ENCODE measurements around the gene ELK4. TPM values are rescaled to one million over a fixed set of nuclear protein-coding genes. Genes with fewer than 3 reads are reported as not detected.

Gene ELK4
- total RNA-seq, 8 experiments from 2014 or later = 6.8 to 21.3 (median 11.5) TPM

GRCh38 chr1:205615789-205616188 is 16.0 kb downstream of the ELK4 start:
- Histone ChIP-seq H3K4me1 (replicated peaks in 1 of 2) (no peaks in the 10 kb centered on the region), H3K27ac (no peak overlapping the region), H3K4me3 (no peak overlapping the region)
- in situ Hi-C loops (cut with MboI; ENCODE audit: low pct_unique_long_range_greater_than_20kb in 2 of 9, low sequenced_read_pairs in 9 of 9, unreplicated experiment in 9 of 9) = no loop called here
- WGBS, 10 experiments = 67 to 100% (median 78%) methylated on average over 1 of the region's 1 CpG; no CpG with 5 or more reads in 5 of the 10 experiments
- no peak for ATAC-seq (replicated peaks in 6 of 8)

- WGBS, 10 experiments = 60 to 100% (median 94%) methylated on average over 1 to 2 of the region's 2 CpGs; no CpG with 5 or more reads in 3 of the 10 experiments
- Histone ChIP-seq H3K27ac (no peak overlapping the region), H3K4me1 (replicated peaks in 1 of 2) (no peaks in the 10 kb centered on the region), H3K4me3 (no peak overlapping the region)
- no peak for ATAC-seq (replicated peaks in 6 of 8)
- in situ Hi-C loops (cut with MboI; ENCODE audit: low pct_unique_long_range_greater_than_20kb in 2 of 9, low sequenced_read_pairs in 9 of 9, unreplicated experiment in 9 of 9) = no loop called here
These were observed 17.9 kb downstream of the ELK4 start for GRCh38 chr1:205613854-205614412.

DNA sequence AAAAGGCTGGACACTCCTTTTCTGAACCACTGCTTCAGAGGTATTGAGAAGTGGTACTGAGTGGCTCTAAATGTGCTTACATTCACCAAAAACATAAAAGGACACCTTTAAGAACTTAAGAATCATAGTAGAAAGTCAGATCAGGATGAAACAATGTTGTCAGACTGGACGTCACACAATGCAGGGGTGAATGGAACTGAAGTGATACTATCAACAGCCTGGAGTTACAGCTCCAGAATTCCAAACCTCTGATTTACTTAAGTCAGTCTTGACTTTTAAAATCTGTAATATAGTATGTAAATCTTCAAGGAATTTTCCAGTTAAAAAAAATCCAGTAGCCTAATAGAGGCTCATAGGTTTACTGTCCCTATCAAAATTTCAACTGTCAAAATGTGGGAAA is 19.3 kb downstream of the ELK4 start:
- in situ Hi-C loops (cut with MboI; ENCODE audit: low pct_unique_long_range_greater_than_20kb in 2 of 9, low sequenced_read_pairs in 9 of 9, unreplicated experiment in 9 of 9) = no loop called here
- no peak for ATAC-seq (replicated peaks in 6 of 8)
- 80 to 100% (median 100%) methylated on average over 1 of the region's 1 CpG for WGBS, 10 experiments
- Histone ChIP-seq H3K4me1 (replicated peaks in 1 of 2) (no peaks in the 10 kb centered on the region), H3K4me3 (no peak overlapping the region), H3K27ac (no peak overlapping the region)

GRCh38 chr1:205612104-205612503 is 19.7 kb downstream of the ELK4 start:
- in situ Hi-C loops (cut with MboI; ENCODE audit: low pct_unique_long_range_greater_than_20kb in 2 of 9, low sequenced_read_pairs in 9 of 9, unreplicated experiment in 9 of 9) = no loop called here
- H3K4me3 ChIP-seq = no peak overlapping the region
- H3K4me1 ChIP-seq (replicated peaks in 1 of 2) = no peaks in the 10 kb centered on the region
- ATAC-seq (replicated peaks in 6 of 8) = no peak
- 71 to 100% (median 98%) methylated on average over 1 to 3 of the region's 3 CpGs for WGBS, 10 experiments
- H3K27ac ChIP-seq = no peak overlapping the region

DNA sequence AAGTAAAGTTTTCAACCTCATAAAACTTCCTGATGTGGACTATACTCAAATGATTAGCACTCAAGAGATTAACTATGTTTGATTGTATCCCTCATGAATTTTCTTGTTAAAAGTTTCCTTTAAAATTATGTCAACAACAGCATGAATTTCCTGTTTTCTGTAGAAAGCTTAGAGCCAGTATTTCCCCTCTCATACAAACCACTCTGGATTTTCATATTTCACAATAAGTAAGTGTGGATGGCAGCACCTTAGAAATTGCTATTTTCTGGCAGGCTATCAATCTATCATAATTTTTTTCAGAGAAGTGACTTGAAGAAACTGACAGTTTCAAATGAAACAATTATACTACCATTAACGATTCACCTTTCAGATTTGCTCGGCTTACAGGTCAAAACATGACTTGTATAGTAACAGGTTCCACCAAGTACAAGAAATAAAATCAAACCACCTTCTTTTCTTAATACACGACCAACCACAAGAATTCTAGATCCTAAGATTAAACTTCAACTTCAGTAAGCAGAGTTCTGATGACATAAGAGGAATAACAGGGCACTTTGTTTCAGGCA is 20.8 kb downstream of the ELK4 start:
- in situ Hi-C loops (cut with MboI; ENCODE audit: low pct_unique_long_range_greater_than_20kb in 2 of 9, low sequenced_read_pairs in 9 of 9, unreplicated experiment in 9 of 9) = no loop called here
- WGBS, 10 experiments = 55 to 100% (median 94%) methylated on average over 1 to 3 of the region's 3 CpGs
- ATAC-seq (replicated peaks in 6 of 8) = no peak
- no peaks in the 10 kb centered on the region for H3K4me1 ChIP-seq (replicated peaks in 1 of 2)
- no peak overlapping the region for H3K27ac ChIP-seq
- no peak overlapping the region for H3K4me3 ChIP-seq

GRCh38 chr1:205610036-205610435 is 21.8 kb downstream of the ELK4 start:
- in situ Hi-C loops (cut with MboI; ENCODE audit: low pct_unique_long_range_greater_than_20kb in 2 of 9, low sequenced_read_pairs in 9 of 9, unreplicated experiment in 9 of 9) = no loop called here
- Histone ChIP-seq H3K27ac (no peak overlapping the region), H3K4me3 (no peak overlapping the region), H3K4me1 (replicated peaks in 1 of 2) (no peaks in the 10 kb centered on the region)
- WGBS, 10 experiments = 57 to 91% (median 77%) methylated on average over 1 to 2 of the region's 2 CpGs; no CpG with 5 or more reads in 2 of the 10 experiments
- ATAC-seq (replicated peaks in 6 of 8) = no peak

- 80 to 100% (median 99%) methylated on average over 2 to 5 of the region's 5 CpGs; no CpG with 5 or more reads in 2 of the 10 experiments for WGBS, 10 experiments
- ATAC-seq (replicated peaks in 6 of 8) = no peak
- Histone ChIP-seq H3K4me3 (no peak overlapping the region), H3K27ac (no peak overlapping the region), H3K4me1 (replicated peaks in 1 of 2) (no peaks in the 10 kb centered on the region)
- in situ Hi-C loops (cut with MboI; ENCODE audit: low pct_unique_long_range_greater_than_20kb in 2 of 9, low sequenced_read_pairs in 9 of 9, unreplicated experiment in 9 of 9) = no loop called here
These were observed 26.8 kb downstream of the ELK4 start for GRCh38 chr1:205604825-205605505.

DNA sequence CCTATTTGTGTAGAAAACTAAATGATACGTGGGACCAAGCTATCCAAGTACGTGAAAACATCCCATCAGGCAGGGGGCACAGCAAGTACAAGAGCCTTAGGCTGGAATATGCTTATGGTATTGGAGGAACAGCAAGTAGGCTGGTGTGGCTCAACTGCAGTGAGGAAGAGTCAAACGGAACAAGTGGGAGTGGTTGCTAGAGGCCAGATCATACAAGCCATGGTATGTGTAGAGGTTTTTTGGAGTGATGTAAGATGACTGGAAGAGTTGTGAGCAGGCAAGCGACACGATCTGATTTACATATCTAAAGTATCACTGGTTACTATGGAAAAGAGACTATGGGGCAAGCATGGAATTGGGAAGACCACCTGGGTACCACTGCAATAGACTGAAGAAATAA is 27.8 kb downstream of the ELK4 start:
- in situ Hi-C loops (cut with MboI; ENCODE audit: low pct_unique_long_range_greater_than_20kb in 2 of 9, low sequenced_read_pairs in 9 of 9, unreplicated experiment in 9 of 9) = no loop called here
- no peaks in the 10 kb centered on the region for H3K4me1 ChIP-seq (replicated peaks in 1 of 2)
- no peak overlapping the region for H3K27ac ChIP-seq
- no peak overlapping the region for H3K4me3 ChIP-seq
- ATAC-seq (replicated peaks in 6 of 8) = peak in 2 of 8 experiments; percentile 51 to 56
- WGBS, 10 experiments = 68 to 96% (median 86%) methylated on average over 2 to 5 of the region's 5 CpGs; no CpG with 5 or more reads in 1 of the 10 experiments

- Histone ChIP-seq H3K4me3 (no peak overlapping the region), H3K27ac (no peak overlapping the region), H3K4me1 (replicated peaks in 1 of 2) (no peaks in the 10 kb centered on the region)
- WGBS, 10 experiments = 36 to 100% (median 58%) methylated on average over 1 to 4 of the region's 4 CpGs; no CpG with 5 or more reads in 1 of the 10 experiments
- in situ Hi-C loops (cut with MboI; ENCODE audit: low pct_unique_long_range_greater_than_20kb in 2 of 9, low sequenced_read_pairs in 9 of 9, unreplicated experiment in 9 of 9) = no loop called here
- ATAC-seq (replicated peaks in 6 of 8) = no peak
These were observed 30.6 kb downstream of the ELK4 start for GRCh38 chr1:205601205-205601604.

DNA sequence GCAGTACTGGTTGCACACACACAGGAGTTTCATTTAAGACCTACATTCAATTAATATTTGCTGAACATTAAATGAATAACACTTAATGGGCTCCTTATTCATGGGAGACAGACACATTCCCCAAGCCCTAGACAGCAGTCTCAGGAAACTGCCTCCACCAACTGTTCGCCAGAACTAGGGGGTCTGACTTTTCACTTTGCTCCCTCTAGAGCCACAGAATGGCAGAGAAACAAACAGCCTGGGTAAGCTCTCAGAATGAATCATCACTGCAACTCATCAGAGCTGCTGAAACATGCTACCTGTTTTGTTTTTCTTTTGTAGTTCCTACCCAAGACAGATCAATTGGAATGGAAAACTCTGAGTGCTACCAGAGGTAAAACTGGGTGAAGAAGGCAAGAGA is 31.7 kb downstream of the ELK4 start:
- Histone ChIP-seq H3K4me3 (no peak overlapping the region), H3K4me1 (replicated peaks in 1 of 2) (no peaks in the 10 kb centered on the region), H3K27ac (no peak overlapping the region)
- in situ Hi-C loops (cut with MboI; ENCODE audit: low pct_unique_long_range_greater_than_20kb in 2 of 9, low sequenced_read_pairs in 9 of 9, unreplicated experiment in 9 of 9) = no loop called here
- peak in 1 of 8 experiments; percentile 28 for ATAC-seq (replicated peaks in 6 of 8)
- WGBS, 10 experiments = 40 to 100% (median 57%) methylated on average over 1 of the region's 1 CpG; no CpG with 5 or more reads in 5 of the 10 experiments

DNA sequence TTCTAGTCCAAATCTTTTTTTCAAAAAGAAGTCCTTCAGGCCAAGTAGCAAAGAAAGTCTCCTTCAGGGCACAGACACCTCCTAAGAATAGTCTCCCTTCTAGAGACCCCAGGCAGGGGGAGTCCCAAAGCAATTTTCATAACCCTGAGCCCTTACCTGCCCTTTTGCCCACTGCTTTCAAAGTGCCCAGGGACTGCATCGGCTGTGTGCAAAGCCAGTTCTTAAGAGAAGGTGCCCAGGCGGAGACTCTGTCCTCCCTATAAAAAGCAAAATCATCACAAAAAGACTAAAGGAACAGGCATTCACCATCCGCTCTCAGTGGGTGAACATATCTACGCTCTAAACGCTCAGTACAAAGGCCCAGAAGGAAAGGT is 32.2 kb downstream of the ELK4 start:
- in situ Hi-C loops (cut with MboI; ENCODE audit: low pct_unique_long_range_greater_than_20kb in 2 of 9, low sequenced_read_pairs in 9 of 9, unreplicated experiment in 9 of 9) = loop anchor here in 3 of 9 experiments (10.0 kb wide), 1 partner anchor 55 kb away; no protein-coding TSS in a partner anchor
- ATAC-seq (replicated peaks in 6 of 8) = no peak
- no peaks in the 10 kb centered on the region for H3K4me1 ChIP-seq (replicated peaks in 1 of 2)
- WGBS, 10 experiments = 86 to 100% (median 95%) methylated on average over 1 to 5 of the region's 5 CpGs; no CpG with 5 or more reads in 2 of the 10 experiments
- no peak overlapping the region for H3K4me3 ChIP-seq
- no peak overlapping the region for H3K27ac ChIP-seq

GRCh38 chr1:205598841-205599668 is 32.8 kb downstream of the ELK4 start:
- H3K27ac ChIP-seq = no peak overlapping the region
- H3K4me1 ChIP-seq (replicated peaks in 1 of 2) = no peaks in the 10 kb centered on the region
- H3K4me3 ChIP-seq = no peak overlapping the region
- in situ Hi-C loops (cut with MboI; ENCODE audit: low pct_unique_long_range_greater_than_20kb in 2 of 9, low sequenced_read_pairs in 9 of 9, unreplicated experiment in 9 of 9) = loop anchor here in 3 of 9 experiments (10.0 kb wide), 1 partner anchor 56 kb away; no protein-coding TSS in a partner anchor
- no peak for ATAC-seq (replicated peaks in 6 of 8)
- 67 to 100% (median 89%) methylated on average over 1 to 17 of the region's 18 CpGs for WGBS, 10 experiments

All from motor neuron (in vitro differentiated cells).